HG02885 (cell line): ENCODE results near the gene ISCA1.
"Not testable (repeated sequence)": the region's sequence is repeated elsewhere in the genome, so short reads cannot be mapped to it uniquely, and the experiment has no call there.

Source experiments
- ATAC-seq: cut with Tn5 transposase; IDR thresholded peaks from one replicate; pipeline ENCODE4 v1.9.1; 2021; ENCODE audit warnings: mild to moderate bottlenecking; ENCODE audit not compliant: unreplicated experiment, poor library complexity

The ISCA1 gene

DNA sequence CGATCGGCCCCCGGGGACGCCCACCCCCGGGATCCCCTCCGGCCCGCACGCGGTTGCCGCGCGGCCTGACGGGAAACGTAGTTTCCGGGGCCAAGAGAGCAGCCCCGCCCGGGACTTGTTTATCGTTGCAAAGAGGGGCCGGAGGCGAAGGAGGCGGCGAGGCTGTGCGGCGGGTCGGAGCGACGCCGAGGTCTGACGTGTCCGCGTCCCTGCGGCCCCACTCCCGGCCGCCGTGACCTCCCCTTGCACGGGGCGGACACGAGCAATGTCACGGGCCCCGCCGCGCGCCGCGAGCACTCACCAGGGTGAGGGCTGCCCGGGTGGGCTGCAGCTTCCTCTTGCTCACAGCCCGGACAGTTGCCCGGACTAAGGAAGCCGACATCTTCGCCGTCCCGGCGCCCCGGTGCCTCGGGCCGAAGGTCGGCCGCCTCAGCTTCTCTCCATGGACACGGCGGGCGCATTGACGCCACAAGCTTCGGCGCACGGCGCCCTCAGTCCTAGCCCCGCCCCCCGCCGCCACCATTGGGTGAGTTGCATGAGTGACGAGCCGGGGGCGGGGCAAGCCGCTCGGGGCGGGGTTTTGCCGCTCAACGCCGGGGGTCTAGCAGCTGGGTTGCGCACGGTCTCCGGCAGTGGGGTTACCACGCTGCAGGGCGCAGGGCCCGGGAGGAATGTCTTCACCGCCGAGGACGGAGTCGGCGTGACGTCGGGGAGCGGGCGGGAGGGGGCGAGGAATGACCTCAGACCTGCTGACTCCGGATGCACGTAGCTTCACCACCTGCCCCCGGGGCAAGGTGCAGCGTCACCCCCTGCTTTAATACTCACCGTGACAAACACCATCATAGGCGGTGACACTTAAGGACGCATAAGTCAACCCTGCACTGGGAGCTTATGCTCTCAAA is at the start of gene ISCA1:
TSS of gene ISCA1 (minus strand) at position 462 of the 902 bp plus-strand sequence. CDS start at position 382, 80 bp downstream.
- peak; percentile 80 for ATAC-seq

DNA sequence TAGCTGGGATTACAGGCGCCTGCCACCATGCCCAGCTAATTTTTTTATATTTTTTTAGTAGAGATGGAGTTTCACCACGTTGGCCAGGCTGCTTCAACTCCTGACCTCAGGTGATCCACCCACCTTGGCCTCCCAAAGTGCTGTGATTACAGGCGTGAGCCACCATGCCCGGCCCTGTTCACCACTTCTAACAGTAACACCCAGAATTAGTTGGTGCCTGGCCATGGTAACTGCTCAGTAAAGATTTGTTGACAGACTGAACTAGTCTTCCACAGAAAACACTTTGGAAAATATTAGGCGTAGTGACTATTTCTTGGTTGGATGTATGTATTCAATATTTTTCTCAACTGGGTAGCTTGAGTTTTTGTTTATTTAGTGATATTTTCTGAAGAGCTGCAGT is 47.8 kb upstream of the ISCA1 start:
- no peak for ATAC-seq

DNA sequence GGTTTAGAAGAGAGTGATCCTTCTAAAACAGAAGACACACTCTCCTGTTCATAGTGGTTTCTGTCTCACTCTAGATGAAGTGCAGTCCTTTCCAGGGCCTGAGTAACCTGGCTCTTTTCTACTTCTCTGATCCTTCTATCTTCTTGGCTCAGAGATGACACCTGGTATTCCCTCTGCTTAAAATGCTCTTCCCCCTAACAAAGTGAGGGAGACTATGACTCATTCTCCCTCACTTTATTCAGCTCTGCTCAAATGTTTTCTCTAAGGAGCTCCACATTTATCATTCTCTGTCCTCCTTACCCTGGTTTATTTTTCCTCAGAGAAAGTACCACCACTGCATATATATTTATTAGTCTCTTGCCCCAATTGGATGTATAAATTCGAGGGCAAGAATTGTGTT is 47.3 kb upstream of the ISCA1 start:
- ATAC-seq: no peak

DNA sequence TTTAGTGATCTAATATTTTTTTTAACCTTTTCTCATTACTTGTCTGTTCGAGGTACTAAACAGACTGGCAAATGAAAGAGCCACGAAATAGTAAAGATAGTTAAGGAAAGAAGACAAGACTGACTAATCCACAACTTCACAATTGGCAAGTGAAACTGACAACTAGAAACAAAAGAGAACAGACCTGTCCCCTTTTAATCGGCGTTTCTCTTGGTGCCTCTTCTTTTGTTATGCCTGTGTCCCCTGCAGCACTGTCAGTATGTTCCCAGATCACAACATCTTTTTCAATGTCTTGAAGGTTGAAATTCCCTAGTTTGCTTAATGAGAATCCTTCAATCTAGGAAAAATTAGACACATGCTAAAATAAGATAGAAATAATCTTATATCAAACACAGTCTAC is 45.8 kb upstream of the ISCA1 start:
- no peak for ATAC-seq

DNA sequence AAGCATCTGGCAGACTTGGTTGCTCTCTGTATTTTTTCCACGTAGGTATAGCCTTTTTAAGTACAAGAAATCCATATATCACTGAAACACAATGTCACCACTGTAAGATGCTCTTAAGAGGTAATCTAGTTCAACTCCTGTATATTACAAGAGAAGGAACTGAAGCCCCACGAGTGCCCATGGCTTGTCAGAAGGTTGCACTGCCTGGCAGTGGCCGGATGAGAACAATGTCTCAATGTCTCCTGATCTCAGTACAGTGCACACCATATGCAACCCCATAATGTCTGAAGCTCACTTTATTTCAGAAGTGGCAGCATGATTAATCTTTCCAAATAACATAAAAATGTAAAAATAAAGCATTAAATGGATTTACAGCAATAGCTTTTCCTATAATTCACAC is 44.2 kb upstream of the ISCA1 start:
- no peak for ATAC-seq

DNA sequence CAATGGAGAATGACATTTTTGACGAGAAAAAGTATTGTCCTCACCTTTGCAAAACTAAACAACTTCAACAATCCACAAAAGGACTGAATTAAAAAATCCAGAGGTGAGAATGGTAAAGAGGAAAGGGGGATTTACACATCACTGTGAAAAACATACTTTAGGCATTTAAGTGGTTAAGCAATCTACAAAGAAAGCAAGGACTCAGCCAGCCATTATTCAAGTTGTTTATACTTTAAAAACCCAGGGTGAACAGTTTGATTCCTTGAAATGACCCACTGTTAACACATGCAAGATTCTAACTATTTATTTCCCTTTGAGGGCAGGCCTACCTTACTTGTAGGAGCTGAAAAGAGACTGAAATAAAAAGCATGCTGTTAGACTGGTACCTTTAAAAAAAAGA is 42.6 kb upstream of the ISCA1 start:
- no peak for ATAC-seq

DNA sequence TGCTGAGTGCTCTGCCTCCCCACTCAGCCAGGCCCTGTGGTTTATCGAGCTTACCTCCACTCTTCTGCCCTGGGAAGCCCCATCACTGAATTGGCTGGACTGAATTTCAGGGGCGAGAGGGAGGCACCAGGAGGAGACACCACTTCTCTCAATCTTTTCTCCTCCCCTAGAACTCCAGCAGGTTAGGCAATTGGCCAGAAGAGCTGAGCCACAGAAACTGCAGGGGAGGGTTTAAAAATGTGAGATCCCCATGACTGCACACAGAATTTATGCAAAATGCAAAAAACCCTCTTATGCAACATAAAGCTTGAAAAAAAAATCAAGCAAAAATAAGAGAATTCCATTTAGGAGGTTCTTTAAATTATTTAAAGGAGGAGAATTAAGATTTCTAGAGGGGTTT is 42.0 kb upstream of the ISCA1 start:
- ATAC-seq: peak; percentile 85

DNA sequence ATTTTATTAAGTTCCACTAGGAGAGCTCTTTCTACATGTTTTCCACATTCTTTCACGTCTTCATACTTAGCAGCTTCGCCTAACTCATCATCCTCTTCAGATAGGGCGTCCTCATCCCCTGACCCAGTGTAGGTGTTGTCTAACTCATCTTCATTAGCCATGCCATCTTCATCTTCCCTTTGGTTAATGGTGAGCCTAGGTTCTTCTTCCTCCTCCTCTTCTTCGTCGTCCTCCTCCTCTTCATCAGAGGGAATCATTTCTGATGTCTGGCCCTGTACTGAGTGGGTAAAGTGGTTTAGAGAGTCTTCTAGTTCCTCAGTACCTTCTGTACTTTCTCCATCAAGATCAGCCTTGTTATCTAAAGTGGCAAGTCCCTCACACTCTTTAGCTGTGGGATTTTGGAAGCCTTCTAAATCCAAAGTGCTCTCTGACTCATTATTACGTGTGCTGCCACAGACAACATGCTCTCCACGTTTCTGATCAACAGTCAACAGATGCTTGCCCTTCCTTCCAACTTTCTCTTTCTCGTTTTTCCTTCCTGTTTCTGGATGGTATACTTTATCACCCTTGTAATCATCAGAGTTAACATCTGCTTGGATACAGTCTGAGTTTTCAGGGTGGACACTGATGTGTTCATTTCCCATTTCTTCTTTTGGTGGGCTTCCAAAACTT is 40.8 kb upstream of the ISCA1 start:
- no peak for ATAC-seq

DNA sequence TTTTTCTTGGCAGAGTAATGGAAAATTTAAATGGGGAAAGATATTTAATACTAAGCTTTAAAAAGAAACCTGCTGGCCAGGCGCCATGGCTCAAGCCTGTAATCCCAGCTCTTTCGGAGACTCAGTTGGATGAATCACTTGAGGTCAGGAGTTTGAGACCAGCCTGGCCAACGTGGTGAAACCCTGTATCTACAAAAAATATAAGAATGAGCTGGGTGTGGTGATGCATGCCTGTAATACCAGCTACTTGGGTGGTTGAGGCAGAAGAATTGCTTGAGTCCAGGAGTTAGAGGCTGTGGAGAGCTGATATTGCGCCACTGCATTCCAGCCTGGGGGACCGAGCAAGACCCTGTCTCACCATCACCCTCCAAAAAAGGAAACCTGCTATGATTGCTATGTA is 39.0 kb upstream of the ISCA1 start:
- ATAC-seq: no peak

DNA sequence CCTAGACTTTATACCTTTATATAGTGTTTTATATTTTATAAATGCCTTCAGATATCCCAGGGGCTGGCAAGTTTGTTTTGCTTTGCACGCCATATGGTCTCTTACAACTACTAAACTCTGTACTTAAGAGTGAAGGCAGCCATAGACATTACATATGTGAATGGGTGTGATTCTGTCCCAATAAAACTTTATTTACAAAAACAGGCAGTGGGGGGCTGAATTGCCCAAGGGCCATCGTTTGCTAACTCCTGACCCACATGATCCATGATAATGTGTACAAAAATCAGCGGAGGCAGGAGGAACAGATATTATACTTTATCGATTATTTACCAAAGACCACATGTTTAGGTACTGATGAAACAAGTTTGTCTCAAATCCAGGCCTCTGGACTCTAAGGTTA is 35.8 kb upstream of the ISCA1 start:
- ATAC-seq: no peak

DNA sequence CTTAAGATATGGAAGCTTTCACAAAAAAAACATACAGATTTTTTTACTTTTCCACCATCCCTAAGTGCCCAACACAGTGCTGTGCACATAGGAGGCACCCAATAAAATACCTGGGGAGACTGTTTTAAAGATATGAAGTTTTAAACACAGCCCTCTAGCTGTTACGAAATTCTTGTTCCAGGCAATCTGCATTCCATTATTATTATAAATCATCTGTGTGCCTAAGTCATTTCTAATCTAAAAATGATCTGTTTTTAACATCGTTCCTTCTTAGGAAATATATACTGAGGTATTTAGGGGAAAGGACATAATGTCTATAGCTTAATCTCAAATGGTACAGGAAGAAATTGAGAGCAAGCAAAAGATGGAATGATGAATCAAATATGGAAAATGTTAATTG is 32.7 kb upstream of the ISCA1 start:
- no peak for ATAC-seq

DNA sequence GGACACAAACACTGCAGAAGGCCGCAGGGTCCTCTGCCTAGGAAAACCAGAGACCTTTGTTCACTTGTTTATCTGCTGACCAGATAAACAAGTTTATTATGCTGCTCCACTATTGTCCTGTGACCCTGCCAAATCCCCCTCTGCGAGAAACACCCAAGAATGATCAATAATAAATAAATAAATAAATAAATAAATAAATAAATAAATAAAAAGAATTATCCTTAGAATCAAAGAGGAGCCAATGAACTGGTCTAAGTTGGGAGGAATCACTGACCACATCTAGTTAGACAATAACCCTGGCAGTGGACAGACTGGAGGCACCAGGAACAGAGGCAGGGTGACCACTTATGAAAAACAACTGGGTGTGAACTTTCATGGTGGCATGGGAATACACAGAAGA is 30.6 kb upstream of the ISCA1 start:
- ATAC-seq: not testable (repeated sequence)

DNA sequence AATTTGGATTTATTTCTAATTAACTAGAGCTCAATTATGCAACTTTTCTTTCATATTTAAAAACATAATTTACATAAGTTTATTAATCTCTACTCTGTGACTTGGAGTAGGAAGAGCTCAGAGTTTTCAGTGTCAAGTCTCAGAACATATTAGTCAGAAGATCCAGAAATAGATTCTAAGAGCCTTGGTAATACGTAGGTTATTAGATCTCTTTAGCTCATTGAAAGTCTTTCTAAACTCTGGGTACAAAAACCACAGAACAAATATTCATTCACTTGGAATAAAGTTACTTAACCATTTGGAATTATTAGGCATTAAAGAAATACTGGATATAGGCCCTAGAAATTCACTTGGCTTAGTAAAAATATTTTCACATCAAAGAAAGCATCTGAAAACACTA is 26.3 kb upstream of the ISCA1 start:
- no peak for ATAC-seq

DNA sequence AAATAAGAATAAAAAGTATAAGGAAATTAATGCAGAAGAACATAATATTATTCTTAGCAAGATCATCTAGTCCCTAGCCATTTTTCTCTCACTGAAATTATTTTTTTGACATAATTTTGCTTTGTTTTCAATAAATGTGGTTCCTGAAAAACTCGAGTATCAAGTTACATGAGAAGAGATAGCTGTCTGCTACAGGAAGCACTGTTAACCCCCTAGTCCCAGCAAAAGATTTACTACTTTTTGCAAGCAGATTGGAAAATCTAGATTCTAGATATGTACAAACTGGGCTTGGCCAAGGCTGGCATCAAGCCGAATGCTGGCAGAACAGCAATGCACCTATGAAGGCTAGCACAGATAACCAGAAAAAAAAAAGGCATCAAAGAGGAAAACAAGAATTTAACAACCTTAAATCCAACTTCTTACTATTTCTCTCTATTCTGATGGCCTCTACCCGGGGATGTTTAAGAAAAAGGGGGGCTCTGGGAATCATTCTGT is 21.9 kb upstream of the ISCA1 start:
- ATAC-seq: no peak

DNA sequence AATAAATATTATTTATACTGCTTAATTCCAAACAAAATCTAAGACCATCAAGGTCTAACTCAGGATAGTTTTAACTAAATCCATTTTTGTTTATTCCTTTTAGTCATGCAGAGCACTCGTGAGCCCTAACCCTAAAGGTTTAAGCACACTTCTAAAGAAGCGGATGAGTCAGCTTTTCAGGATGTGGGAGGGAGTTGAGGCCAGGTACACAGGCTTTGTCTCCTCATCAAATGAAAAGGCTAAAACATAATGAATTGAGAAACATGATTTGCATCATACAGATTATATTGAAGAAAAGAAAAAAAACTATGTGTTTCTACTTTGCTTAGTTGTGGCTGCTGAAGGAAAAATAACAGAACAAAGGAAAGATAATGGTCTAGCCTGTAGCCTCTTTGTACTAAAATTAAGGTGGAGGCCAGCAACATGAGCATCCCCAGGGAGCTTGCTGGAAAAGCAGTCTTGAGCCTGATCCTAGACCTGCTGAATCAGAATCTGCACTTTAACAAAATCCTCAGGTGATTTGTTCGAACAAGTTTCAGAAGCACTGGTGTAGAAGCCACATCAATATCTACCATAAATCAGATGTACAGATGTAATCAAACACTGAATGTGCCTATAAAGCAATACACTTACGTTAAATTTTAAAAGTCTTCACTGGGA is 21.1 kb upstream of the ISCA1 start:
- no peak for ATAC-seq

DNA sequence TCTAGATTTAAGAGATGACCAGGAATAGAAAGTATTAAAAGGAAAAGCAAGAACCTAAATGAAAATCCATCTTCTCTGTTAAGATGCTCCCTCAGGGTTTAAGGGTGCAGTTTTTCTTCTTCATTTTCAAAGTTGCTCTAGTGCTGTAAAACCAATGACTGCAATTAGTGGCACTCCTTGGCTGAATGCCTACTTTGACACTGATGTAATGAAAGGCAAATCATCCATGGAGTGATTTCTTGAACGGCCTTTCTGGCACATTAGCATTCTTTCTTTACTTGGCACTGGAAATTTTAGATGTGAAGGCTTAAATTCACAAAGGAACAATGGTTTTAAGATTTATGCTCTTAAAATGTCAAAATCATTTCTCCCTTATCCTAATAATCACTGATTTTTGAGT is 19.3 kb upstream of the ISCA1 start:
- no peak for ATAC-seq

DNA sequence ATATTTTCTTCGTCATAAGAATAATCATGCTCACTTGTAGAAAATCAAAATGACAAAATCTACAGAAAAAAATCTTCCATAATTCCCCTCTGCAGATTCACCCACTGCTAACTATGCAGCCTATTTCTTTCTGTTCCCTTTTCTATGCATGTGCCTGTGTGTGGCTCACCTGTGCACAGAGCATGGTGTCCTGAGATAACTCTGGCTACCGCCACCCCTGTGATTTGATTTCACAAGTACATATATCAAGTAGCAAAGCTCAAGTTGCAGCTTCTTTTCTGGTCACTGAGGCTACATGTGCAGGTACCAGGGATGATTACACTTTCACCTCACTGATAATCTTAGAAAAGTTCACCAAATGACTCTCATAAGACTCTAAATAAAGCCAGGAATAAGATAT is 18.4 kb upstream of the ISCA1 start:
- ATAC-seq: no peak

DNA sequence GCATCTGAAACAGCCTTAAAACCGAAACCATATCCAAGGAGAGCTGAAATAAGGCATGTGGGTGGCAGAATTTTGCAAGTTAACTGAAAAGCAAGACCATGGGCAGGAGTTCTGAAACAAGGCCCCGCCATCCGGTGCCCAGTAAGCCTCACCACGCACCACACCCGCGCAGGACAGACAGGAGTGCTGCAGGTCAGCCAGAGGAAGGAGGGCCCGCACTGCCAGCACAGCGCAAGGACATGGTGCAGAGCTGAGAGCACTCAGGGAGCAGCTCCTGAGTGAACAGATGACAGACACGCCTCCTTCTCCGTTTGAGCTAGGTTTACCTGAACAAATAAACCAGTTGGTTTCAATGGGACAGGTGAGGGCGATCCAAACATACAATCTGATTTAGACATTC is 16.5 kb upstream of the ISCA1 start:
- no peak for ATAC-seq

DNA sequence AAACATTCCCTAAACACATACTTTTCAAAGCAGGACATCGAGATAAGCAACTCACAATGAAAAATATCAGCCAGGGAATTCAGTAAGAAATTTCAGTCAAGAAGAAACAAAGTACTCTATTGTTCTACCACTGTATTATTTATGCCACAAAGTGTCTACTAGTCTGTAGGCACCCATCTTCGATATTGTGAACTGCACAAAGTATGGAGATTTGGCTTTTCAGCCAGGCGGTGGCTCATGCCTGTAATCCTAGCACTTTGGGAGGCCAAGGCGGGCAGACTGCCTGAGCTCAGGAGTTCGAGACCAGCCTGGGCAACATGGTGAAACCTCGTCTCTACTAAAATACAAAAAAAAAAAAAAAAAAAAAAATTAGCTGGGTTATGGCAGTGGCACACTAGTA is 8.0 kb upstream of the ISCA1 start:
- ATAC-seq: not testable (repeated sequence)

DNA sequence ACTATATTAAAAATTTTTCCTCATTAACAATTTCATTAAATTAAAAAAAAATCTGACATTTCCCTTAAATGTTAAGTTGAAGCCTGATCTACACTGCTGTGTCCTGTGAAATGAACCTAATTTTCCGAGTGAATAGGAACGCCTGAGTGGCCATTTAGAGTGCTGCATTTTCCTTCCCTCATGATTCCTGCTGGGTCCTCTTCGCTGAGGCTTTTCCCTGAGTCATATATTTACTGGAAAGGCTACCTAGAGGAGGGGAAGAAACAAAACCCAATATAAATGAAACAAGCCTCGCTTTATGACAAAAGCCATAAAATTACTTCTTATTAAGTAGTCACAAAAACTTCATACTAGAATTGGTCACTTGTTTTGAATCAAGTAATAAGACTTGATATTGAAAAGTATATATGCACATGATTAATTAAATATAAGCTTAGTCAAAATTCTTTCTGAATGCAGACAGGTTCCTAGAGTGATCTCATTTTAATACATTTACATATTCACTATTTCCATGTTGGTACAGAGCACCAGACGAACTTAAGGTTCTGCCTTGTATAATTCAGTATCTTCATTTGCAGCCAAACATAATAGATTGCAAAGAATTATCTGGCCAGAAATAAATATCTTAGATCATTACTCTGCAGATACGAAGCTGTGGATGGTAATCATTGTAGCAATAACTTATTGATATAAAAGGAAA is 6.3 kb upstream of the ISCA1 start:
- ATAC-seq: no peak

DNA sequence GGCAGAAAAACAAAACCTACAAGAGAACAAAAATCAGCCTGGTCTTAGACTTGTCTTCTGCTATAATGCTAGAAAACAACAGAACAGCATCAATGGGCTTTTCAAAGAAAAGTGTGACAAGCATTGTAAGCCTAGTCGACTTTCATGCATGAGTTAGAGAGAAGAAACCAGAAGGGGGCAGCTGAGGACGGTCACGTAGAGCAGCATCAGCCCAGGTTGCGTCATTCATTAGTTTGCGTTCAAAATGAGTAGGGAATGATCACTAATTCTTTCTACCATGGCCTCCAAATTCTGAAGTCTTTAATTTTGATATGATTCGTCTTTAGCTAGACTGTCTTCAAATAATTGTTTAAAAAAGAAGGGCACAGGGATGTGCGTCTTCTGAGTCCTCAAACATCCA is 4.7 kb upstream of the ISCA1 start:
- no peak for ATAC-seq
